ENCODE data around the gene CNOT6. TPM values are rescaled to one million over a fixed set of nuclear protein-coding genes. Genes with fewer than 3 reads are reported as not detected.
"Not testable (repeated sequence)": the region's sequence is repeated elsewhere in the genome, so short reads cannot be mapped to it uniquely, and the experiment has no call there.

Gene CNOT6
- total and polyA plus RNA-seq, 2 donors (not counting 1 experiment from before 2014, with no cell fraction given), result 12.7 to 19.5 TPM

DNA sequence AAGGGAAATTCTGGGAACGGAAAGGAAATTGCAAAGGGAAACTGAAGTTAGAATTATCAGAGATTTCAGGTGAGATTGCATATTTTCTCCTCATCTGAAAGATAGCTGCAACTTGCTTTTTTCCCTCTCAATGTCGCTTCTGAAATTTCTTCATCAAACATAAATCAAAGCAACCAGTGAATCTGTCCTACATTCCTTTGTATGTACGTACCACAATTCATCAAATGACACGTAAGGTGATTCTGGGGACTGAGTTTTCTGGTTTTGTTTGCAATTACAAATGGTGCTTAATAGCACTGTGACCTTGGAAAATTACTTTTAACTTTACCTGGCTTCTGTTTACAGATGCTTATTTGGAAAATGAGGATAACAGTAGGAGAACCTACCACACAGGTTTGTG lies 21.9 kb upstream of the CNOT6 start:
- TF ChIP-seq CTCF (conservative IDR thresholded peaks at IDR 0.05 in 1 of 2, IDR thresholded peaks at IDR 0.05 in 1 of 2; ENCODE audit: low read depth in 1 of 2, low read length in 2 of 2), result no peak
- no peak for TF ChIP-seq EZH2 (IDR thresholded peaks at IDR 0.05; ENCODE audit: low read length, missing control alignments)
- no peaks in the 10 kb centered on the region for H3K9me3 ChIP-seq (ENCODE audit: control insufficient read depth, insufficient read depth, low read depth, low read length)
- no peaks in the 10 kb centered on the region for H3K36me3 ChIP-seq (ENCODE audit: control insufficient read depth, insufficient read depth, low read length)
- H3K4me3 ChIP-seq (replicated peaks in 1 of 4; ENCODE audit: control extremely low read depth in 1 of 4, insufficient read depth in 1 of 4, low read depth in 3 of 4, low read length in 4 of 4), result no peak overlapping the region
- H2AFZ ChIP-seq (ENCODE audit: low read length), result no peak overlapping the region
- H3K79me2 ChIP-seq (ENCODE audit: control insufficient read depth, insufficient read depth, low read length), result no peaks in the 10 kb centered on the region
- H3K9ac ChIP-seq (ENCODE audit: insufficient read depth, low read length), result no peak overlapping the region
- no peak overlapping the region for H3K27ac ChIP-seq (ENCODE audit: insufficient read depth, low read length)
- DNase-seq (ENCODE audit: low read depth in 2 of 2), result peak in 1 of 2 donors; percentile 9
- H4K20me1 ChIP-seq (ENCODE audit: control insufficient read depth, extremely low read depth, insufficient read depth, low read length), result no peaks in the 10 kb centered on the region
- no peaks in the 10 kb centered on the region for H3K4me1 ChIP-seq (ENCODE audit: control insufficient read depth, extremely low read depth, insufficient read depth, low read length)
- no peak overlapping the region for H3K4me2 ChIP-seq (ENCODE audit: extremely low read depth, insufficient read depth, low read length)
- H3K27me3 ChIP-seq (ENCODE audit: control insufficient read depth, insufficient read depth, low read length), result peaks cover 2% of the 10 kb centered on the region

DNA sequence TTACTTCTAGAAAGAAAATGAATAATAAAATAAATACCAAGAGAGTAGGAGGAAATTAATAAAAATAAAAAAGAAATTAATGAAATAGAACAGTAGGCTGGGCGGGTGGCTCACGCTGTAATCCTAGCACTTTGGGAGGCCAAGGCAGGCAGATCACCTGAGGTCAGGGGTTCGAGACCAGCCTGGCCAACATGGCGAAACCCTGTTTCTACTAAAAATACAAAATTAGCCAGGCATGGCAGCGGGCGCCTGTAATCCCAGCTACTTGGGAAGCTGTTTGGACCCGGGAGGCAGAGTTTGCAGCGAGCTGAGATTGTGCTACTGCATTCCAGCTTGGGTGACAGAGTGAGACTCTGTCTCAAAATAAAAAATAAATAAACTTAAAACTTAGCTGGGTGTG lies 20.8 kb upstream of the CNOT6 start:
- not testable (repeated sequence) for H3K9me3 ChIP-seq (ENCODE audit: control insufficient read depth, insufficient read depth, low read depth, low read length); H3K27ac ChIP-seq (ENCODE audit: insufficient read depth, low read length); H3K4me3 ChIP-seq (replicated peaks in 1 of 4; ENCODE audit: control extremely low read depth in 1 of 4, insufficient read depth in 1 of 4, low read depth in 3 of 4, low read length in 4 of 4); H3K4me2 ChIP-seq (ENCODE audit: extremely low read depth, insufficient read depth, low read length); H4K20me1 ChIP-seq (ENCODE audit: control insufficient read depth, extremely low read depth, insufficient read depth, low read length); H3K27me3 ChIP-seq (ENCODE audit: control insufficient read depth, insufficient read depth, low read length); H3K36me3 ChIP-seq (ENCODE audit: control insufficient read depth, insufficient read depth, low read length); DNase-seq (ENCODE audit: low read depth in 2 of 2); H3K9ac ChIP-seq (ENCODE audit: insufficient read depth, low read length); H3K79me2 ChIP-seq (ENCODE audit: control insufficient read depth, insufficient read depth, low read length); H2AFZ ChIP-seq (ENCODE audit: low read length); H3K4me1 ChIP-seq (ENCODE audit: control insufficient read depth, extremely low read depth, insufficient read depth, low read length)

- no peak overlapping the region for H3K27ac ChIP-seq (ENCODE audit: insufficient read depth, low read length)
- no peaks in the 10 kb centered on the region for H3K79me2 ChIP-seq (ENCODE audit: control insufficient read depth, insufficient read depth, low read length)
- H2AFZ ChIP-seq (ENCODE audit: low read length), result no peak overlapping the region
Observed at GRCh38 chr5:180474569-180474968, 19.6 kb upstream of the CNOT6 start.

DNA sequence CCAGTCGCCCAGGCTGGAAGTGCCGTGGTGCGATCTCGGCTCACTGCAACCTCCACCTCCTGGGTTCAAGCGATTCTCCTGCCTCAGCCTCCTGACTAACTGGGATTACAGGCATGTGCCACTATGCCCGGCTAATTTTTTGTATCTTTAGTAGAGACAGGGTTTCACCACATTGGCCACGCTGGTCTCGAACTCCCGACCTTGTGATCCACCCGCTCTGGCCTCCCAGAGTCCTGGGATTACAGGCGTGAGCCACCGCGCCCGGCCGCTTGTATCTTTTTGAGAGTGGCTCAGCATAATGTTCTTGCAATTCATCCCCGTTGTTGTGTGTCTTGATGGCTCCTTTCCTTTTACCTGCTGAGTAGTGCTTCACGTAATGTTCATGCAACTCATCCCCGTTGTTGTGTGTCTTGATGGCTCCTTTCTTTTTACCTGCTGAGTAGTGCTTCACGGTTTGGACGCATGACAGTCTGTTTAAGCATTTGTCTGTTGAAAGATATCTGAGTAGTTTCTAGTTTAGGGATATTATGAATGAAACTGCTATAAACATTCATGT lies 18.1 kb upstream of the CNOT6 start:
- H3K36me3 ChIP-seq (ENCODE audit: control insufficient read depth, insufficient read depth, low read length), result not testable (repeated sequence)

More at GRCh38 chr5:180474569-180474968, 19.6 kb upstream of the CNOT6 start:
- no peak overlapping the region for H3K4me3 ChIP-seq (replicated peaks in 1 of 4; ENCODE audit: control extremely low read depth in 1 of 4, insufficient read depth in 1 of 4, low read depth in 3 of 4, low read length in 4 of 4)
- H3K27me3 ChIP-seq (ENCODE audit: control insufficient read depth, insufficient read depth, low read length), result peaks cover 2% of the 10 kb centered on the region
- DNase-seq (ENCODE audit: low read depth in 2 of 2), result no peak
- H3K9ac ChIP-seq (ENCODE audit: insufficient read depth, low read length), result no peak overlapping the region
- no peaks in the 10 kb centered on the region for H4K20me1 ChIP-seq (ENCODE audit: control insufficient read depth, extremely low read depth, insufficient read depth, low read length)
- H3K4me1 ChIP-seq (ENCODE audit: control insufficient read depth, extremely low read depth, insufficient read depth, low read length), result no peaks in the 10 kb centered on the region
- no peak overlapping the region for H3K4me2 ChIP-seq (ENCODE audit: extremely low read depth, insufficient read depth, low read length)
- no peaks in the 10 kb centered on the region for H3K36me3 ChIP-seq (ENCODE audit: control insufficient read depth, insufficient read depth, low read length)
- H3K9me3 ChIP-seq (ENCODE audit: control insufficient read depth, insufficient read depth, low read depth, low read length), result no peaks in the 10 kb centered on the region
- TF ChIP-seq EZH2 (IDR thresholded peaks at IDR 0.05; ENCODE audit: low read length, missing control alignments), result no peak
- TF ChIP-seq CTCF (conservative IDR thresholded peaks at IDR 0.05 in 1 of 2, IDR thresholded peaks at IDR 0.05 in 1 of 2; ENCODE audit: low read depth in 1 of 2, low read length in 2 of 2), result no peak

More for the DNA sequence above, 18.1 kb upstream of the CNOT6 start:
- H3K9me3 ChIP-seq (ENCODE audit: control insufficient read depth, insufficient read depth, low read depth, low read length); H3K27me3 ChIP-seq (ENCODE audit: control insufficient read depth, insufficient read depth, low read length); H3K4me1 ChIP-seq (ENCODE audit: control insufficient read depth, extremely low read depth, insufficient read depth, low read length); H3K4me2 ChIP-seq (ENCODE audit: extremely low read depth, insufficient read depth, low read length); DNase-seq (ENCODE audit: low read depth in 2 of 2); H3K79me2 ChIP-seq (ENCODE audit: control insufficient read depth, insufficient read depth, low read length); H3K9ac ChIP-seq (ENCODE audit: insufficient read depth, low read length); H3K27ac ChIP-seq (ENCODE audit: insufficient read depth, low read length); H2AFZ ChIP-seq (ENCODE audit: low read length); H4K20me1 ChIP-seq (ENCODE audit: control insufficient read depth, extremely low read depth, insufficient read depth, low read length); H3K4me3 ChIP-seq (replicated peaks in 1 of 4; ENCODE audit: control extremely low read depth in 1 of 4, insufficient read depth in 1 of 4, low read depth in 3 of 4, low read length in 4 of 4): not testable (repeated sequence)

Data from fibroblast of lung (primary cell).